RWPE2 (cell line): ENCODE results near the gene KDR.

Experiments
- ATAC-seq: fragments of 200-7000 bp; cut with Tn5 transposase; 3 replicates; pipeline ENCODE4 v1.9.1; 2021; ENCODE audit warnings: low read depth
- DNase-seq: peaks from one replicate; pipeline ENCODE4 v3.0.0-alpha.2; 2020; ENCODE audit warnings: low spot score
- H3K27ac ChIP-seq: fragments of 450-650 bp; 2 replicates; pipeline ENCODE4 v1.5.1; 2017; ENCODE audit warnings: mild to moderate bottlenecking; ENCODE audit not compliant: poor library complexity, severe bottlenecking
- H3K27me3 ChIP-seq: fragments of 250-450 bp; sonication (Bioruptor Pico); 2 replicates; pipeline ENCODE4 v1.5.1; 2021; ENCODE audit warnings: mild to moderate bottlenecking, moderate library complexity; ENCODE audit not compliant: insufficient read depth, poor library complexity, severe bottlenecking
- H3K36me3 ChIP-seq: fragments of 250-450 bp; sonication (Bioruptor Pico); 2 replicates; pipeline ENCODE4 v1.5.1; 2020; ENCODE audit warnings: low read depth, mild to moderate bottlenecking, moderate library complexity
- H3K4me1 ChIP-seq: fragments of 250-450 bp; sonication (Bioruptor Pico); 2 replicates; pipeline ENCODE4 v1.5.1; 2021; ENCODE audit warnings: mild to moderate bottlenecking, moderate library complexity; ENCODE audit not compliant: insufficient read depth, poor library complexity, severe bottlenecking
- H3K4me3 ChIP-seq: fragments of 250-450 bp; sonication (Bioruptor Pico); 2 replicates; pipeline ENCODE4 v1.5.1; 2021; ENCODE audit warnings: mild to moderate bottlenecking, moderate library complexity; ENCODE audit not compliant: severe bottlenecking
- H3K9me3 ChIP-seq: fragments of 250-450 bp; sonication (Bioruptor Pico); 2 replicates; pipeline ENCODE4 v1.5.1; 2021; ENCODE audit warnings: mild to moderate bottlenecking, moderate library complexity; ENCODE audit not compliant: severe bottlenecking
- TF ChIP-seq, protein P1 (sequence below): fragments of 450-650 bp; IDR thresholded peaks from one replicate; pipeline ENCODE4 v1.5.1; 2017; ENCODE audit warnings: mild to moderate bottlenecking, moderate library complexity; ENCODE audit not compliant: poor library complexity, severe bottlenecking

The KDR gene

GRCh38 chr4:55125087-55125721 is at the start of gene KDR:
TSS of gene KDR (minus strand) at chr4:55125595. CDS start at chr4:55125293, 302 bp downstream.
- TF ChIP-seq, protein P1, sequence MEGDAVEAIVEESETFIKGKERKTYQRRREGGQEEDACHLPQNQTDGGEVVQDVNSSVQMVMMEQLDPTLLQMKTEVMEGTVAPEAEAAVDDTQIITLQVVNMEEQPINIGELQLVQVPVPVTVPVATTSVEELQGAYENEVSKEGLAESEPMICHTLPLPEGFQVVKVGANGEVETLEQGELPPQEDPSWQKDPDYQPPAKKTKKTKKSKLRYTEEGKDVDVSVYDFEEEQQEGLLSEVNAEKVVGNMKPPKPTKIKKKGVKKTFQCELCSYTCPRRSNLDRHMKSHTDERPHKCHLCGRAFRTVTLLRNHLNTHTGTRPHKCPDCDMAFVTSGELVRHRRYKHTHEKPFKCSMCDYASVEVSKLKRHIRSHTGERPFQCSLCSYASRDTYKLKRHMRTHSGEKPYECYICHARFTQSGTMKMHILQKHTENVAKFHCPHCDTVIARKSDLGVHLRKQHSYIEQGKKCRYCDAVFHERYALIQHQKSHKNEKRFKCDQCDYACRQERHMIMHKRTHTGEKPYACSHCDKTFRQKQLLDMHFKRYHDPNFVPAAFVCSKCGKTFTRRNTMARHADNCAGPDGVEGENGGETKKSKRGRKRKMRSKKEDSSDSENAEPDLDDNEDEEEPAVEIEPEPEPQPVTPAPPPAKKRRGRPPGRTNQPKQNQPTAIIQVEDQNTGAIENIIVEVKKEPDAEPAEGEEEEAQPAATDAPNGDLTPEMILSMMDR: no peak
- Histone ChIP-seq H3K27ac (no peak within 1 kb of the TSS), H3K9me3 (no peaks in the 10 kb centered on the region), H3K27me3 (peaks cover 44% of the 10 kb centered on the region), H3K4me1 (no peaks in the 10 kb centered on the region), H3K4me3 (peak within 1 kb of the TSS; percentile 29), H3K36me3 (no peaks in the 10 kb centered on the region)
- DNase-seq (no peak), ATAC-seq (peak; percentile 86)

GRCh38 chr4:55173580-55173979 is 48.2 kb upstream of the KDR start:
- Histone ChIP-seq H3K27ac (peak overlapping the region; percentile 80), H3K4me1 (peaks cover 32% of the 10 kb centered on the region), H3K9me3 (no peaks in the 10 kb centered on the region), H3K27me3 (no peaks in the 10 kb centered on the region), H3K4me3 (no peak overlapping the region), H3K36me3 (no peaks in the 10 kb centered on the region)
- DNase-seq (no peak), ATAC-seq (peak; percentile 74)
- TF ChIP-seq, protein P1: no peak

GRCh38 chr4:55172694-55173287 is 47.4 kb upstream of the KDR start:
- Histone ChIP-seq H3K27ac (peak overlapping the region; percentile 80), H3K4me3 (no peak overlapping the region), H3K4me1 (peaks cover 32% of the 10 kb centered on the region), H3K36me3 (no peaks in the 10 kb centered on the region), H3K27me3 (no peaks in the 10 kb centered on the region), H3K9me3 (no peaks in the 10 kb centered on the region)
- TF ChIP-seq, protein P1: no peak
- ATAC-seq (peak; percentile 85), DNase-seq (no peak)

GRCh38 chr4:55170462-55170861 is 45.1 kb upstream of the KDR start:
- no peak overlapping the region for H3K4me3 ChIP-seq
- no peak overlapping the region for H3K27ac ChIP-seq
- no peaks in the 10 kb centered on the region for H3K36me3 ChIP-seq
- H3K9me3 ChIP-seq: no peaks in the 10 kb centered on the region
- ATAC-seq (no peak), DNase-seq (no peak)
- H3K4me1 ChIP-seq: peaks cover 26% of the 10 kb centered on the region
- H3K27me3 ChIP-seq: no peaks in the 10 kb centered on the region
- TF ChIP-seq, protein P1: no peak
